Gastroesophageal sphincter (tissue), 3 donors: Measurements from ENCODE around the gene MYO18B.

Source experiments
- EP300 ChIP-seq: sonication (generic); formaldehyde crosslinking; IDR thresholded peaks from one replicate; pipeline ENCODE4 v1.6.1; 2017; ENCODE audit warnings: antibody characterized with exemption, mild to moderate bottlenecking
- TF ChIP-seq, protein P1 (sequence below), 4 experiments: fragments of 200-600 bp in 2 of 4; fragments of 450-650 bp in 2 of 4; sonication (generic) in 1 of 4; IDR thresholded peaks; one replicate each; pipeline ENCODE4 v1.5.1; 2017 to 2019; ENCODE audit warnings: antibody characterized with exemption in 4 of 4, mild to moderate bottlenecking in 2 of 4, moderate library complexity in 2 of 4

DNA sequence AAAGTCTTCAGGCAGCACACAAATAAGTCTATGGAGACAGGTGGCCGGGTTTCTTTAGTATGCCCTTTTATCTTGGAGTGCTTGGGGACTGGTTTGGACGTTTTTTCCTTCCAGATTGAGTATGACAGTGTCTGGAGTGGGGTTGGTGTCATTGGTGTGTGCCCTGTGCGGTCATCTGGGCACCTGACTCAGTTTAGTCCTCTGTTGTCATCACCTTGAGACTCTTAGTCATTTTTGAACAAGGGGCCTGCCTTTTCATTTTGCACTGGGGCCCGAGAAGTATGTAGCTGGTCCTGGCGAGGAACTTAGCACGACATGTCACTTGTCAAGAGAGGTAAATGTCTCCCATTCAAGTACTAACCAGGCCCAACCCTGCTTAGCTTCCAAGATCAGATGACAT, 27.2 kb upstream of the MYO18B start:
- TF ChIP-seq, protein P1, sequence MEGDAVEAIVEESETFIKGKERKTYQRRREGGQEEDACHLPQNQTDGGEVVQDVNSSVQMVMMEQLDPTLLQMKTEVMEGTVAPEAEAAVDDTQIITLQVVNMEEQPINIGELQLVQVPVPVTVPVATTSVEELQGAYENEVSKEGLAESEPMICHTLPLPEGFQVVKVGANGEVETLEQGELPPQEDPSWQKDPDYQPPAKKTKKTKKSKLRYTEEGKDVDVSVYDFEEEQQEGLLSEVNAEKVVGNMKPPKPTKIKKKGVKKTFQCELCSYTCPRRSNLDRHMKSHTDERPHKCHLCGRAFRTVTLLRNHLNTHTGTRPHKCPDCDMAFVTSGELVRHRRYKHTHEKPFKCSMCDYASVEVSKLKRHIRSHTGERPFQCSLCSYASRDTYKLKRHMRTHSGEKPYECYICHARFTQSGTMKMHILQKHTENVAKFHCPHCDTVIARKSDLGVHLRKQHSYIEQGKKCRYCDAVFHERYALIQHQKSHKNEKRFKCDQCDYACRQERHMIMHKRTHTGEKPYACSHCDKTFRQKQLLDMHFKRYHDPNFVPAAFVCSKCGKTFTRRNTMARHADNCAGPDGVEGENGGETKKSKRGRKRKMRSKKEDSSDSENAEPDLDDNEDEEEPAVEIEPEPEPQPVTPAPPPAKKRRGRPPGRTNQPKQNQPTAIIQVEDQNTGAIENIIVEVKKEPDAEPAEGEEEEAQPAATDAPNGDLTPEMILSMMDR (IDR thresholded peaks at IDR 0.05): no peak
- no peak for TF ChIP-seq EP300
